Adrenal gland (tissue), 12 donors: Measurements from ENCODE around the gene ACOD1. TPM values are rescaled to one million over a fixed set of nuclear protein-coding genes. Genes with fewer than 3 reads are reported as not detected.

Experiments used
- DNase-seq, 7 donors: peaks; one replicate each; pipeline ENCODE4 v3.0.0-alpha.2; 2019 to 2020
- H3K27ac ChIP-seq, 5 donors: fragments of 200-600 bp; sonication (generic) in 4 of 5; 1 replicate in 3 of 5; 2 replicates in 2 of 5; pipeline versions ENCODE4 v1.5.1 to v1.8.0; 2016 to 2020; ENCODE audit warnings: mild to moderate bottlenecking in 1 of 5
- H3K27me3 ChIP-seq: fragments of 200-600 bp; 2 replicates; pipeline ENCODE4 v1.8.0; 2021
- H3K36me3 ChIP-seq, 2 donors: fragments of 200-600 bp; replicated peaks in 1 of 2; 1 replicate in 1 of 2; 2 replicates in 1 of 2; pipeline versions ENCODE4 v1.5.1 to v1.8.0; 2018 to 2022
- H3K4me1 ChIP-seq, 2 donors: fragments of 200-600 bp; replicated peaks in 1 of 2; 1 replicate in 1 of 2; 2 replicates in 1 of 2; pipeline versions ENCODE4 v1.5.1 to v1.8.0; 2018 to 2021
- H3K4me3 ChIP-seq, 4 donors: fragments of 200-600 bp; sonication (generic) in 3 of 4; one replicate each; pipeline ENCODE4 v1.5.1; 2016 to 2018
- H3K9me3 ChIP-seq, 3 donors: fragments of 200-600 bp; sonication (generic) in 1 of 3; replicated peaks in 1 of 3; 1 replicate in 2 of 3; 2 replicates in 1 of 3; pipeline versions ENCODE4 v1.5.1 to v1.8.0; 2016 to 2021
- POLR2A ChIP-seq, 2 donors: fragments of 450-650 bp; IDR thresholded peaks; one replicate each; pipeline ENCODE4 v1.6.1; 2017; ENCODE audit warnings: antibody characterized with exemption in 2 of 2, mild to moderate bottlenecking in 2 of 2, moderate library complexity in 1 of 2
- WGBS, 4 donors: extraction: QIAGEN DNeasy Blood & Tissue Kit in 2 of 4; methylation state at CpG; one replicate each; pipeline versions ENCODE4 v1.1.5 to v1.1.7; 2013 to 2017; 5-methylcytosine and 5-hydroxymethylcytosine counted together
- intact Hi-C, 2 donors: fragments of 100-400 bp; cut with DNase I; formaldehyde crosslinking; loops; one replicate each; pipeline versions ENCODE4 v1.14.1 to v1.15.0; 2022 to 2023
- polyA plus RNA-seq, 3 donors: library from polyadenylated mRNA; stranded (reverse); fragments of 200-250 nt in 2 of 3; fragments of 350-450 nt in 1 of 3; fragmentation: Illumina TruSeq in 1 of 3; extraction: RNeasy Lipid Tissue Mini Kit (QIAGEN cat#74804) in 1 of 3; gene quantifications; one replicate each; pipeline ENCODE4 v1.2.3, GENCODE V29; 2013 to 2014
- total RNA-seq, 9 donors: library from RNA; depleted of rRNA in 4 of 9; stranded (reverse); fragments of >200 nt in 4 of 9; fragments of 120-200 nt in 1 of 9; fragmentation: NEBNext Ultra II Directional in 1 of 9; extraction: Animal tissue kit (Norgen Biotek cat#: 25700) in 1 of 9; gene quantifications; one replicate each; pipeline versions ENCODE4 v1.1.0 to v1.2.4, GENCODE V29; 2013 to 2023
- TF ChIP-seq, protein P1 (sequence below), 6 experiments: fragments of 450-650 bp in 4 of 6; fragments of 200-600 bp in 2 of 6; sonication (generic) in 1 of 6; IDR thresholded peaks; 1 replicate in 5 of 6; 2 replicates in 1 of 6; pipeline versions ENCODE4 v1.5.1 to v1.8.0; 2016 to 2021; ENCODE audit warnings: antibody characterized with exemption in 6 of 6, mild to moderate bottlenecking in 2 of 6, moderate library complexity in 1 of 6
- donor health status: healthy with polysubstance abuse.
- donor health status: Bipolar disorder and iron deficiency.
- donor health status: DM: yes; HTN: yes; CAD: no.
- donor health status: DM: no; HTN: no; CAD: no.
- donor health status: DM: no; HTN: no; CAD: no.
- donor health status: DM: yes; HTN: yes; CAD: no.

ACOD1 gene
- total and polyA plus RNA-seq, 12 donors: not detected

GRCh38 chr13:76944456-76944855 is 3.9 kb upstream of the ACOD1 start:
- TF ChIP-seq POLR2A (IDR thresholded peaks at IDR 0.05): no peak
- TF ChIP-seq, protein P1, sequence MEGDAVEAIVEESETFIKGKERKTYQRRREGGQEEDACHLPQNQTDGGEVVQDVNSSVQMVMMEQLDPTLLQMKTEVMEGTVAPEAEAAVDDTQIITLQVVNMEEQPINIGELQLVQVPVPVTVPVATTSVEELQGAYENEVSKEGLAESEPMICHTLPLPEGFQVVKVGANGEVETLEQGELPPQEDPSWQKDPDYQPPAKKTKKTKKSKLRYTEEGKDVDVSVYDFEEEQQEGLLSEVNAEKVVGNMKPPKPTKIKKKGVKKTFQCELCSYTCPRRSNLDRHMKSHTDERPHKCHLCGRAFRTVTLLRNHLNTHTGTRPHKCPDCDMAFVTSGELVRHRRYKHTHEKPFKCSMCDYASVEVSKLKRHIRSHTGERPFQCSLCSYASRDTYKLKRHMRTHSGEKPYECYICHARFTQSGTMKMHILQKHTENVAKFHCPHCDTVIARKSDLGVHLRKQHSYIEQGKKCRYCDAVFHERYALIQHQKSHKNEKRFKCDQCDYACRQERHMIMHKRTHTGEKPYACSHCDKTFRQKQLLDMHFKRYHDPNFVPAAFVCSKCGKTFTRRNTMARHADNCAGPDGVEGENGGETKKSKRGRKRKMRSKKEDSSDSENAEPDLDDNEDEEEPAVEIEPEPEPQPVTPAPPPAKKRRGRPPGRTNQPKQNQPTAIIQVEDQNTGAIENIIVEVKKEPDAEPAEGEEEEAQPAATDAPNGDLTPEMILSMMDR (IDR thresholded peaks at IDR 0.05): no peak
- Histone ChIP-seq H3K27me3 (no peaks in the 10 kb centered on the region), H3K4me3 (peak overlapping the region in 1 of 4 donors; percentile 22), H3K9me3 (no peaks in the 10 kb centered on the region), H3K27ac (peak overlapping the region in 1 of 5 donors; percentile 24), H3K36me3 (no peaks in the 10 kb centered on the region), H3K4me1 (peaks cover 0 to 9% of the 10 kb centered on the region in 2 donors)
- intact Hi-C loops: no loop called here
- DNase-seq: peak in 4 of 7 donors; percentile 34 to 55 (median 44)
- 18 to 34% (median 30%) methylated on average over 4 of the region's 4 CpGs for WGBS, 4 donors

DNA sequence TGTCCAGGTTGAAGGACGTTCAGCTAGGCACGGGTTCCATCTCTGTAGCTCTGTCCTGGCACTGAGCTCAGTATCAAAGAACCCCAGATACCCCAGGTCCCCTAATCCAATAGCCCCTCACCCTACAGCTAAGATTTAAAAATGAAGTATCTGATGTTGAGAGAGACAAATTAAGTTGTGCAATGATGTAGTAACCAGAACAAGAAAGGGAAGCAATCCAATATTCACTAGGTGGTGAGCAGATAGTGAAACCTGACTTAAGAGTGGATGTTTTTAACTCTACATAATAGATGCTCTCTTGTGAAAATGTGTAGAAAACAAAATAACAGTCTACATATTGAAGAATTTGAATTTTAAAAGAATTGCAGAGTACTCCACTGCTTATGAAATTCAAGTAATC is 1.8 kb downstream of the ACOD1 start:
- no peaks in the 10 kb centered on the region for H3K27me3 ChIP-seq
- no peak overlapping the region for H3K27ac ChIP-seq
- no peaks in the 10 kb centered on the region for H3K36me3 ChIP-seq
- no peaks in the 10 kb centered on the region for H3K4me1 ChIP-seq
- intact Hi-C loops: no loop called here
- H3K4me3 ChIP-seq: no peak overlapping the region
- H3K9me3 ChIP-seq: no peaks in the 10 kb centered on the region
- TF ChIP-seq POLR2A (IDR thresholded peaks at IDR 0.05): no peak
- TF ChIP-seq, protein P1 (IDR thresholded peaks at IDR 0.05): no peak
- DNase-seq: no peak
- WGBS, 4 donors: 72 to 83% (median 78%) methylated on average over 2 of the region's 2 CpGs

GRCh38 chr13:76953968-76954367 is 5.7 kb downstream of the ACOD1 start:
- no peak overlapping the region for H3K4me3 ChIP-seq
- no peaks in the 10 kb centered on the region for H3K9me3 ChIP-seq
- no peak for DNase-seq
- H3K36me3 ChIP-seq: no peaks in the 10 kb centered on the region
- intact Hi-C loops: no loop called here
- H3K4me1 ChIP-seq: no peaks in the 10 kb centered on the region
- TF ChIP-seq, protein P1 (IDR thresholded peaks at IDR 0.05): no peak
- TF ChIP-seq POLR2A (IDR thresholded peaks at IDR 0.05): no peak
- WGBS, 4 donors: 31 to 44% (median 38%) methylated on average over 3 of the region's 3 CpGs
- H3K27ac ChIP-seq: no peak overlapping the region
- H3K27me3 ChIP-seq: no peaks in the 10 kb centered on the region

GRCh38 chr13:76954538-76954937 is 6.2 kb downstream of the ACOD1 start:
- intact Hi-C loops: no loop called here
- 75 to 81% (median 79%) methylated on average over 6 of the region's 6 CpGs for WGBS, 4 donors
- H3K27ac ChIP-seq: no peak overlapping the region
- H3K36me3 ChIP-seq: no peaks in the 10 kb centered on the region
- H3K9me3 ChIP-seq: peaks cover 0 to under 1% (median 0%) of the 10 kb centered on the region in 3 donors
- H3K4me1 ChIP-seq: no peaks in the 10 kb centered on the region
- no peaks in the 10 kb centered on the region for H3K27me3 ChIP-seq
- H3K4me3 ChIP-seq: no peak overlapping the region
- no peak for DNase-seq
- TF ChIP-seq, protein P1 (IDR thresholded peaks at IDR 0.05): no peak
- no peak for TF ChIP-seq POLR2A (IDR thresholded peaks at IDR 0.05)
